ENCODE data around the gene IMPA2. TPM values are rescaled to one million over a fixed set of nuclear protein-coding genes. Genes with fewer than 3 reads are reported as not detected.
A peak's percentile ranks its signal among the peaks of the same experiment; 100 is the strongest.

IMPA2 gene
- total and polyA plus RNA-seq, 2 of the 13 experiments (the other 11 are each of a cell fraction or from before 2014, with no cell fraction given), result 37.8 to 71.8 TPM

- TF ChIP-seq ZNF639 (CRISPR knock-in tag; conservative IDR thresholded peaks at IDR 0.05), result no peak; the same call in 1 of the 2 replicates
- no peak for TF ChIP-seq GLMP (CRISPR knock-in tag; IDR thresholded peaks at IDR 0.05; ENCODE audit: borderline replicate concordance)
- no peak for TF ChIP-seq GATAD1 (CRISPR knock-in tag; IDR thresholded peaks at IDR 0.05)
- no peak for TF ChIP-seq NFKBIZ (CRISPR knock-in tag; IDR thresholded peaks at IDR 0.05)
- no peak for TF ChIP-seq ZNF20 (CRISPR knock-in tag; IDR thresholded peaks at IDR 0.05)
- TF ChIP-seq FOXP4 (CRISPR knock-in tag; IDR thresholded peaks at IDR 0.05), result peak; percentile 61; the same call in 1 of the 2 replicates
- no peak for TF ChIP-seq HMGA1 (CRISPR knock-in tag; conservative IDR thresholded peaks at IDR 0.05)
- no peak for TF ChIP-seq NR1H2 (CRISPR knock-in tag; IDR thresholded peaks at IDR 0.05; ENCODE audit: borderline replicate concordance, low read depth)
- no peak for TF ChIP-seq ZKSCAN8 (CRISPR knock-in tag; IDR thresholded peaks at IDR 0.05; ENCODE audit: borderline replicate concordance)
- no peak for TF ChIP-seq ARNTL (CRISPR knock-in tag; IDR thresholded peaks at IDR 0.05)
- TF ChIP-seq ZNF382 (CRISPR knock-in tag; IDR thresholded peaks at IDR 0.05; ENCODE audit: borderline replicate concordance), result no peak
- no peak for TF ChIP-seq ZBTB8A (CRISPR knock-in tag; IDR thresholded peaks at IDR 0.05; ENCODE audit: borderline replicate concordance, low read depth)
- TF ChIP-seq, protein P1, sequence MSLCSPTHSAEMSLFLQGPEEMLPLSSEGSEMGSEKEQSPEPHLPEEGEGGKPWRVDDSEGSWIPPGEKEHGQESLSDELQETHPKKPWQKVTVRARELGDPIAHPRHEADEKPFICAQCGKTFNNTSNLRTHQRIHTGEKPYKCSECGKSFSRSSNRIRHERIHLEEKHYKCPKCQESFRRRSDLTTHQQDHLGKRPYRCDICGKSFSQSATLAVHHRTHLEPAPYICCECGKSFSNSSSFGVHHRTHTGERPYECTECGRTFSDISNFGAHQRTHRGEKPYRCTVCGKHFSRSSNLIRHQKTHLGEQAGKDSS (CRISPR knock-in tag; IDR thresholded peaks at IDR 0.05; ENCODE audit: borderline replicate concordance, low read depth), result 0 out of 2 replicates have a peak, but pooled peaks have one; percentile 40
- no peak for TF ChIP-seq WIZ (CRISPR knock-in tag; IDR thresholded peaks at IDR 0.05)
- TF ChIP-seq SRY (CRISPR knock-in tag; IDR thresholded peaks at IDR 0.05), result no peak
- 0 out of 2 replicates have a peak, but pooled peaks have one; percentile 35 for TF ChIP-seq HMG20A (CRISPR knock-in tag; IDR thresholded peaks at IDR 0.05; ENCODE audit: borderline replicate concordance)
- no peak for TF ChIP-seq RBM39 (IDR thresholded peaks at IDR 0.05; ENCODE audit: low read depth, low read length, poor library complexity, severe bottlenecking)
- TF ChIP-seq, protein P2, sequence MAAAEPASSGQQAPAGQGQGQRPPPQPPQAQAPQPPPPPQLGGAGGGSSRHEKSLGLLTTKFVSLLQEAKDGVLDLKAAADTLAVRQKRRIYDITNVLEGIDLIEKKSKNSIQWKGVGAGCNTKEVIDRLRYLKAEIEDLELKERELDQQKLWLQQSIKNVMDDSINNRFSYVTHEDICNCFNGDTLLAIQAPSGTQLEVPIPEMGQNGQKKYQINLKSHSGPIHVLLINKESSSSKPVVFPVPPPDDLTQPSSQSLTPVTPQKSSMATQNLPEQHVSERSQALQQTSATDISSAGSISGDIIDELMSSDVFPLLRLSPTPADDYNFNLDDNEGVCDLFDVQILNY (CRISPR knock-in tag; conservative IDR thresholded peaks at IDR 0.05), result no peak
- no peak for TF ChIP-seq NFKB2 (CRISPR knock-in tag; IDR thresholded peaks at IDR 0.05; ENCODE audit: borderline replicate concordance)
- TF ChIP-seq ZNF652 (CRISPR knock-in tag; IDR thresholded peaks at IDR 0.05; ENCODE audit: borderline replicate concordance, low read depth), result no peak
- no peak for TF ChIP-seq ATF5 (CRISPR knock-in tag; IDR thresholded peaks at IDR 0.05; ENCODE audit: low read depth)
- no peak for TF ChIP-seq MIER3 (CRISPR knock-in tag; IDR thresholded peaks at IDR 0.05; ENCODE audit: borderline replicate concordance)
- TF ChIP-seq ZNF333 (CRISPR knock-in tag; IDR thresholded peaks at IDR 0.05; ENCODE audit: borderline replicate concordance), result no peak
These were observed 25.9 kb upstream of the IMPA2 start (continued) for GRCh38 chr18:11955239-11956029.

Measured in HepG2 (cell line).